ENCODE data around the gene MMP7. TPM values are rescaled to one million over a fixed set of nuclear protein-coding genes. Genes with fewer than 3 reads are reported as not detected.

MMP7 gene
- total RNA-seq, 1 experiment from 2014 or later: not detected

GRCh38 chr11:102522312-102523188 lies 8.0 kb downstream of the MMP7 start:
- H3K4me3 ChIP-seq (ENCODE audit: low read depth, low read length): no peak overlapping the region
- no TSS peak for BruUV-seq (replicated peaks)
- intact Hi-C loops (cut with micrococcal nuclease; ENCODE audit: unreplicated experiment): no loop called here
- no peaks in the 10 kb centered on the region for H3K9me3 ChIP-seq
- DNase-seq: no peak
- H3K36me3 ChIP-seq (ENCODE audit: control insufficient read depth, insufficient read depth, low read length): no peaks in the 10 kb centered on the region
- POLR2A ChIA-PET: no interaction called here
- TF ChIP-seq, protein P1, sequence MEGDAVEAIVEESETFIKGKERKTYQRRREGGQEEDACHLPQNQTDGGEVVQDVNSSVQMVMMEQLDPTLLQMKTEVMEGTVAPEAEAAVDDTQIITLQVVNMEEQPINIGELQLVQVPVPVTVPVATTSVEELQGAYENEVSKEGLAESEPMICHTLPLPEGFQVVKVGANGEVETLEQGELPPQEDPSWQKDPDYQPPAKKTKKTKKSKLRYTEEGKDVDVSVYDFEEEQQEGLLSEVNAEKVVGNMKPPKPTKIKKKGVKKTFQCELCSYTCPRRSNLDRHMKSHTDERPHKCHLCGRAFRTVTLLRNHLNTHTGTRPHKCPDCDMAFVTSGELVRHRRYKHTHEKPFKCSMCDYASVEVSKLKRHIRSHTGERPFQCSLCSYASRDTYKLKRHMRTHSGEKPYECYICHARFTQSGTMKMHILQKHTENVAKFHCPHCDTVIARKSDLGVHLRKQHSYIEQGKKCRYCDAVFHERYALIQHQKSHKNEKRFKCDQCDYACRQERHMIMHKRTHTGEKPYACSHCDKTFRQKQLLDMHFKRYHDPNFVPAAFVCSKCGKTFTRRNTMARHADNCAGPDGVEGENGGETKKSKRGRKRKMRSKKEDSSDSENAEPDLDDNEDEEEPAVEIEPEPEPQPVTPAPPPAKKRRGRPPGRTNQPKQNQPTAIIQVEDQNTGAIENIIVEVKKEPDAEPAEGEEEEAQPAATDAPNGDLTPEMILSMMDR (IDR thresholded peaks at IDR 0.05; ENCODE audit: insufficient read depth in 1 of 2, low read depth in 1 of 2, low read length in 1 of 2, severe bottlenecking in 1 of 2, unreplicated experiment in 1 of 2): no peak
- Mint-ChIP-seq H3K36me3 (ENCODE audit: insufficient read depth, unreplicated experiment) (no peaks in the 10 kb centered on the region), H3K27me3 (ENCODE audit: insufficient read depth, unreplicated experiment) (no peaks in the 10 kb centered on the region), H3K4me3 (ENCODE audit: unreplicated experiment) (no peak overlapping the region), H3K4me1 (ENCODE audit: low read depth, unreplicated experiment) (peaks cover 10% of the 10 kb centered on the region), H3K27ac (ENCODE audit: unreplicated experiment) (no peak overlapping the region), H3K9me3 (ENCODE audit: unreplicated experiment) (no peaks in the 10 kb centered on the region)
- H3K4me1 ChIP-seq: peaks cover 12% of the 10 kb centered on the region
- CTCF ChIA-PET: no interaction called here
- H3K27me3 ChIP-seq (replicated peaks; ENCODE audit: control insufficient read depth, insufficient read depth, low read length): no peaks in the 10 kb centered on the region

GRCh38 chr11:102521121-102521520 lies 9.4 kb downstream of the MMP7 start:
- BruUV-seq (replicated peaks): no TSS peak
- intact Hi-C loops (cut with micrococcal nuclease; ENCODE audit: unreplicated experiment): no loop called here
- CTCF ChIA-PET: no interaction called here

GRCh38 chr11:102520514-102520913 lies 10.0 kb downstream of the MMP7 start:
- Mint-ChIP-seq H3K4me3 (ENCODE audit: unreplicated experiment) (no peak overlapping the region), H3K4me1 (ENCODE audit: low read depth, unreplicated experiment) (peaks cover 8% of the 10 kb centered on the region), H3K27me3 (ENCODE audit: insufficient read depth, unreplicated experiment) (no peaks in the 10 kb centered on the region), H3K9me3 (ENCODE audit: unreplicated experiment) (no peaks in the 10 kb centered on the region), H3K27ac (ENCODE audit: unreplicated experiment) (no peak overlapping the region), H3K36me3 (ENCODE audit: insufficient read depth, unreplicated experiment) (no peaks in the 10 kb centered on the region)
- BruUV-seq (replicated peaks): no TSS peak
- no peaks in the 10 kb centered on the region for H3K36me3 ChIP-seq (ENCODE audit: control insufficient read depth, insufficient read depth, low read length)
- CTCF ChIA-PET: no interaction called here
- TF ChIP-seq, protein P1 (IDR thresholded peaks at IDR 0.05; ENCODE audit: insufficient read depth in 1 of 2, low read depth in 1 of 2, low read length in 1 of 2, severe bottlenecking in 1 of 2, unreplicated experiment in 1 of 2): no peak
- DNase-seq: no peak
- no peak overlapping the region for H3K4me3 ChIP-seq (ENCODE audit: low read depth, low read length)
- peaks cover 4% of the 10 kb centered on the region; the same call in 1 of the 2 replicates for H3K4me1 ChIP-seq
- intact Hi-C loops (cut with micrococcal nuclease; ENCODE audit: unreplicated experiment): no loop called here
- no peaks in the 10 kb centered on the region for H3K27me3 ChIP-seq (replicated peaks; ENCODE audit: control insufficient read depth, insufficient read depth, low read length)
- H3K9me3 ChIP-seq: no peaks in the 10 kb centered on the region
- POLR2A ChIA-PET: no interaction called here

More at GRCh38 chr11:102521121-102521520, 9.4 kb downstream of the MMP7 start:
- TF ChIP-seq, protein P1 (IDR thresholded peaks at IDR 0.05; ENCODE audit: insufficient read depth in 1 of 2, low read depth in 1 of 2, low read length in 1 of 2, severe bottlenecking in 1 of 2, unreplicated experiment in 1 of 2): no peak
- Histone ChIP-seq H3K36me3 (ENCODE audit: control insufficient read depth, insufficient read depth, low read length) (no peaks in the 10 kb centered on the region), H3K9me3 (no peaks in the 10 kb centered on the region), H3K27me3 (replicated peaks; ENCODE audit: control insufficient read depth, insufficient read depth, low read length) (no peaks in the 10 kb centered on the region), H3K4me1 (peaks cover 4% of the 10 kb centered on the region; the same call in 1 of the 2 replicates), H3K4me3 (ENCODE audit: low read depth, low read length) (no peak overlapping the region)
- Mint-ChIP-seq H3K27me3 (ENCODE audit: insufficient read depth, unreplicated experiment) (no peaks in the 10 kb centered on the region), H3K27ac (ENCODE audit: unreplicated experiment) (no peak overlapping the region), H3K4me3 (ENCODE audit: unreplicated experiment) (no peak overlapping the region), H3K36me3 (ENCODE audit: insufficient read depth, unreplicated experiment) (no peaks in the 10 kb centered on the region), H3K4me1 (ENCODE audit: low read depth, unreplicated experiment) (peaks cover 8% of the 10 kb centered on the region), H3K9me3 (ENCODE audit: unreplicated experiment) (no peaks in the 10 kb centered on the region)
- POLR2A ChIA-PET: no interaction called here
- DNase-seq: no peak

All from Caco-2 (cell line).